Liver (tissue), 9 donors: ENCODE measurements around the gene BICRA. TPM values are rescaled to one million over a fixed set of nuclear protein-coding genes. Genes with fewer than 3 reads are reported as not detected.

Source experiments
- DNase-seq: peaks from one replicate; pipeline ENCODE4 v3.0.0-alpha.2; 2017; ENCODE audit warnings: low spot score
- H3K27ac ChIP-seq, 2 donors: one replicate each; pipeline ENCODE4 v1.7.0; 2013; ENCODE audit warnings: inconsistent platforms in 2 of 2, low read length in 2 of 2, control low read depth in 1 of 2, low read depth in 1 of 2, mild to moderate bottlenecking in 1 of 2
- H3K27me3 ChIP-seq, 4 donors: one replicate each; pipeline versions ENCODE4 v1.6.1 to v1.7.0; 2013; ENCODE audit warnings: low read length in 3 of 4, inconsistent platforms in 1 of 4, mild to moderate bottlenecking in 1 of 4, moderate library complexity in 1 of 4; ENCODE audit not compliant: control insufficient read depth in 4 of 4, insufficient read depth in 4 of 4
- H3K36me3 ChIP-seq, 4 donors: one replicate each; pipeline versions ENCODE4 v1.6.1 to v1.7.0; 2013; ENCODE audit warnings: low read length in 3 of 4, mild to moderate bottlenecking in 3 of 4, low read depth in 1 of 4, moderate library complexity in 1 of 4; ENCODE audit not compliant: control insufficient read depth in 4 of 4, insufficient read depth in 3 of 4
- H3K4me1 ChIP-seq, 4 donors: one replicate each; pipeline versions ENCODE4 v1.6.1 to v1.7.0; 2013; ENCODE audit warnings: low read length in 3 of 4, mild to moderate bottlenecking in 3 of 4, moderate library complexity in 1 of 4; ENCODE audit not compliant: control insufficient read depth in 4 of 4, insufficient read depth in 4 of 4
- H3K4me3 ChIP-seq, 3 donors: one replicate each; pipeline versions ENCODE4 v1.6.1 to v1.7.0; 2013; ENCODE audit warnings: low read length in 3 of 3, control low read depth in 1 of 3, low read depth in 1 of 3, mild to moderate bottlenecking in 1 of 3
- H3K9ac ChIP-seq, 2 donors: one replicate each; pipeline ENCODE4 v1.7.0; 2013; ENCODE audit warnings: low read length in 2 of 2, mild to moderate bottlenecking in 2 of 2, moderate library complexity in 2 of 2, control low read depth in 1 of 2, low read depth in 1 of 2
- H3K9me3 ChIP-seq, 4 donors: one replicate each; pipeline versions ENCODE4 v1.6.1 to v1.7.0; 2013; ENCODE audit warnings: low read length in 3 of 4; ENCODE audit not compliant: control insufficient read depth in 4 of 4
- EGR1 ChIP-seq, 2 donors: IDR thresholded peaks; 2 replicates each; pipeline ENCODE4 v1.6.1; 2016 to 2018; ENCODE audit warnings: antibody characterized with exemption in 2 of 2, low read depth in 2 of 2
- FOXA1 ChIP-seq: IDR thresholded peaks from 2 replicates; pipeline ENCODE4 v1.6.1; 2016; ENCODE audit warnings: antibody characterized with exemption
- FOXA2 ChIP-seq: IDR thresholded peaks from 2 replicates; pipeline ENCODE4 v1.6.1; 2016; ENCODE audit warnings: antibody characterized with exemption
- GABPA ChIP-seq, 2 donors: IDR thresholded peaks in 1 of 2; conservative IDR thresholded peaks in 1 of 2; 2 replicates each; pipeline ENCODE4 v1.6.1; 2016; ENCODE audit warnings: antibody characterized with exemption in 2 of 2, mild to moderate bottlenecking in 1 of 2, moderate library complexity in 1 of 2
- HNF4A ChIP-seq, 2 donors: conservative IDR thresholded peaks; 2 replicates each; pipeline ENCODE4 v1.6.1; 2016; ENCODE audit warnings: antibody characterized with exemption in 2 of 2, mild to moderate bottlenecking in 2 of 2
- HNF4G ChIP-seq: IDR thresholded peaks from 2 replicates; pipeline ENCODE4 v1.6.1; 2016; ENCODE audit warnings: antibody characterized with exemption
- JUND ChIP-seq, 2 donors: IDR thresholded peaks; 2 replicates each; pipeline ENCODE4 v1.6.1; 2016; ENCODE audit warnings: antibody characterized with exemption in 2 of 2
- NR2F2 ChIP-seq: IDR thresholded peaks from 2 replicates; pipeline ENCODE4 v1.6.1; 2016; ENCODE audit warnings: antibody characterized with exemption
- RAD21 ChIP-seq, 2 donors: IDR thresholded peaks; 2 replicates each; pipeline ENCODE4 v1.6.1; 2016; ENCODE audit warnings: antibody characterized with exemption in 2 of 2, mild to moderate bottlenecking in 2 of 2
- RXRA ChIP-seq, 2 donors: IDR thresholded peaks; 2 replicates each; pipeline ENCODE4 v1.6.1; 2017 to 2018; ENCODE audit warnings: antibody characterized with exemption in 2 of 2, mild to moderate bottlenecking in 1 of 2
- SP1 ChIP-seq: IDR thresholded peaks from 2 replicates; pipeline ENCODE4 v1.6.1; 2018; ENCODE audit warnings: antibody characterized with exemption, mild to moderate bottlenecking
- TAF1 ChIP-seq: conservative IDR thresholded peaks from 2 replicates; pipeline ENCODE4 v1.6.1; 2016; ENCODE audit warnings: antibody characterized with exemption, mild to moderate bottlenecking
- YY1 ChIP-seq: IDR thresholded peaks from 2 replicates; pipeline ENCODE4 v1.6.1; 2016; ENCODE audit warnings: antibody characterized with exemption, mild to moderate bottlenecking
- WGBS: extraction: QIAGEN DNeasy Blood & Tissue Kit; methylation state at CpG from one replicate; pipeline ENCODE4 v1.1.7; 2013; 5-methylcytosine and 5-hydroxymethylcytosine counted together
- polyA plus RNA-seq, 2 donors: library from polyadenylated mRNA; stranded (reverse) in 1 of 2; unstranded in 1 of 2; fragments of 200-250 nt in 1 of 2; fragments of >200 nt in 1 of 2; fragmentation: Nextera tagmentation in 1 of 2; extraction: Ambion mirVana in 1 of 2; gene quantifications; one replicate each; pipeline versions ENCODE4 v1.2.1 to v1.2.3, GENCODE V29; 2013 to 2015
- total RNA-seq, 2 donors: library from RNA; depleted of rRNA; stranded (reverse); fragments of >200 nt; gene quantifications; one replicate each; pipeline ENCODE4 v1.2.3, GENCODE V29; 2014
- TF ChIP-seq, protein P1 (sequence below): fragments of 150-350 bp; IDR thresholded peaks from 2 replicates; pipeline ENCODE4 v1.5.1; 2017; ENCODE audit warnings: improper control_type of control experiment, low read depth, low read length; ENCODE audit not compliant: missing input control
- TF ChIP-seq, protein P2 (sequence below): IDR thresholded peaks from 2 replicates; pipeline ENCODE4 v1.6.1; 2016; ENCODE audit warnings: antibody characterized with exemption, mild to moderate bottlenecking
- TF ChIP-seq, protein P3 (sequence below): IDR thresholded peaks from 2 replicates; pipeline ENCODE4 v1.6.1; 2016; ENCODE audit warnings: antibody characterized with exemption
- TF ChIP-seq, protein P4 (sequence below): IDR thresholded peaks from 2 replicates; pipeline ENCODE4 v1.6.1; 2016; ENCODE audit warnings: antibody characterized with exemption
- TF ChIP-seq, protein P5 (sequence below): IDR thresholded peaks from 2 replicates; pipeline ENCODE4 v1.6.1; 2016; ENCODE audit warnings: antibody characterized with exemption
- donor health status: healthy.
- donor health status: healthy.
- donor health status: healthy.
- donor health status: healthy.
- donor health status: healthy.

Gene BICRA
- total and polyA plus RNA-seq, 4 donors: 0.63 to 8.9 (median 3.0) TPM

DNA sequence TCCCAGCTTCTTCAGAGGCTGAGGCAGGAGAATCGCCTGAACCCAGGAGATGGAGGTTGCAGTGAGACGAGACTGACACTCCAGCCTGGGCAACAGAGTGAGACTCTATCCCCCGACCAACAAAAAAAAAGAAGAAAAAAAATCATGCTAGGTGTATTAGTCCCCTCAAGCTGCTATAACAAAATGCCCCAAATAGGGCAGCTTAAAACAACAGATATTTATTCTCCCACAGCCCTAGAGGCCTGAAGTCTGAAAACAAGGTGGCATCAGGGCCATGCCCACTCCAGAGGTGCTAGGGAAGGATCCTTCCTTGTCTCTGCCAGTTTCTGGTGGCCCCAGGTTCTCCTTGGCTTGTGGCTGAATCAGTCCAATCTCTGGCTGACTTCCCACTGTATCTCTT is 95.7 kb downstream of the BICRA start:
- WGBS: 92% methylated on average over 3 of the region's 3 CpGs
- Histone ChIP-seq H3K4me1 (no peaks in the 10 kb centered on the region), H3K9ac (no peak overlapping the region), H3K4me3 (no peak overlapping the region), H3K27me3 (no peaks in the 10 kb centered on the region), H3K36me3 (peaks cover 4 to 24% (median 7%) of the 10 kb centered on the region in 4 donors), H3K9me3 (no peaks in the 10 kb centered on the region), H3K27ac (no peak overlapping the region)
- TF ChIP-seq, protein P1, sequence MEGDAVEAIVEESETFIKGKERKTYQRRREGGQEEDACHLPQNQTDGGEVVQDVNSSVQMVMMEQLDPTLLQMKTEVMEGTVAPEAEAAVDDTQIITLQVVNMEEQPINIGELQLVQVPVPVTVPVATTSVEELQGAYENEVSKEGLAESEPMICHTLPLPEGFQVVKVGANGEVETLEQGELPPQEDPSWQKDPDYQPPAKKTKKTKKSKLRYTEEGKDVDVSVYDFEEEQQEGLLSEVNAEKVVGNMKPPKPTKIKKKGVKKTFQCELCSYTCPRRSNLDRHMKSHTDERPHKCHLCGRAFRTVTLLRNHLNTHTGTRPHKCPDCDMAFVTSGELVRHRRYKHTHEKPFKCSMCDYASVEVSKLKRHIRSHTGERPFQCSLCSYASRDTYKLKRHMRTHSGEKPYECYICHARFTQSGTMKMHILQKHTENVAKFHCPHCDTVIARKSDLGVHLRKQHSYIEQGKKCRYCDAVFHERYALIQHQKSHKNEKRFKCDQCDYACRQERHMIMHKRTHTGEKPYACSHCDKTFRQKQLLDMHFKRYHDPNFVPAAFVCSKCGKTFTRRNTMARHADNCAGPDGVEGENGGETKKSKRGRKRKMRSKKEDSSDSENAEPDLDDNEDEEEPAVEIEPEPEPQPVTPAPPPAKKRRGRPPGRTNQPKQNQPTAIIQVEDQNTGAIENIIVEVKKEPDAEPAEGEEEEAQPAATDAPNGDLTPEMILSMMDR: no peak
- TF ChIP-seq HNF4A (conservative IDR thresholded peaks at IDR 0.05) (no peak), EGR1 (IDR thresholded peaks at IDR 0.05; ENCODE audit: low read depth in 2 of 2) (no peak), RAD21 (IDR thresholded peaks at IDR 0.05) (no peak), HNF4G (no peak), FOXA2 (no peak), NR2F2 (no peak), RXRA (IDR thresholded peaks at IDR 0.05) (no peak), GABPA (IDR thresholded peaks at IDR 0.05 in 1 of 2, conservative IDR thresholded peaks at IDR 0.05 in 1 of 2) (no peak), JUND (IDR thresholded peaks at IDR 0.05) (no peak), YY1 (no peak), FOXA1 (no peak), TAF1 (no peak), SP1 (no peak)
- TF ChIP-seq, protein P2, sequence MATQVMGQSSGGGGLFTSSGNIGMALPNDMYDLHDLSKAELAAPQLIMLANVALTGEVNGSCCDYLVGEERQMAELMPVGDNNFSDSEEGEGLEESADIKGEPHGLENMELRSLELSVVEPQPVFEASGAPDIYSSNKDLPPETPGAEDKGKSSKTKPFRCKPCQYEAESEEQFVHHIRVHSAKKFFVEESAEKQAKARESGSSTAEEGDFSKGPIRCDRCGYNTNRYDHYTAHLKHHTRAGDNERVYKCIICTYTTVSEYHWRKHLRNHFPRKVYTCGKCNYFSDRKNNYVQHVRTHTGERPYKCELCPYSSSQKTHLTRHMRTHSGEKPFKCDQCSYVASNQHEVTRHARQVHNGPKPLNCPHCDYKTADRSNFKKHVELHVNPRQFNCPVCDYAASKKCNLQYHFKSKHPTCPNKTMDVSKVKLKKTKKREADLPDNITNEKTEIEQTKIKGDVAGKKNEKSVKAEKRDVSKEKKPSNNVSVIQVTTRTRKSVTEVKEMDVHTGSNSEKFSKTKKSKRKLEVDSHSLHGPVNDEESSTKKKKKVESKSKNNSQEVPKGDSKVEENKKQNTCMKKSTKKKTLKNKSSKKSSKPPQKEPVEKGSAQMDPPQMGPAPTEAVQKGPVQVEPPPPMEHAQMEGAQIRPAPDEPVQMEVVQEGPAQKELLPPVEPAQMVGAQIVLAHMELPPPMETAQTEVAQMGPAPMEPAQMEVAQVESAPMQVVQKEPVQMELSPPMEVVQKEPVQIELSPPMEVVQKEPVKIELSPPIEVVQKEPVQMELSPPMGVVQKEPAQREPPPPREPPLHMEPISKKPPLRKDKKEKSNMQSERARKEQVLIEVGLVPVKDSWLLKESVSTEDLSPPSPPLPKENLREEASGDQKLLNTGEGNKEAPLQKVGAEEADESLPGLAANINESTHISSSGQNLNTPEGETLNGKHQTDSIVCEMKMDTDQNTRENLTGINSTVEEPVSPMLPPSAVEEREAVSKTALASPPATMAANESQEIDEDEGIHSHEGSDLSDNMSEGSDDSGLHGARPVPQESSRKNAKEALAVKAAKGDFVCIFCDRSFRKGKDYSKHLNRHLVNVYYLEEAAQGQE: no peak
- TF ChIP-seq, protein P3, sequence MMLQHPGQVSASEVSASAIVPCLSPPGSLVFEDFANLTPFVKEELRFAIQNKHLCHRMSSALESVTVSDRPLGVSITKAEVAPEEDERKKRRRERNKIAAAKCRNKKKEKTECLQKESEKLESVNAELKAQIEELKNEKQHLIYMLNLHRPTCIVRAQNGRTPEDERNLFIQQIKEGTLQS: no peak
- TF ChIP-seq, protein P4, sequence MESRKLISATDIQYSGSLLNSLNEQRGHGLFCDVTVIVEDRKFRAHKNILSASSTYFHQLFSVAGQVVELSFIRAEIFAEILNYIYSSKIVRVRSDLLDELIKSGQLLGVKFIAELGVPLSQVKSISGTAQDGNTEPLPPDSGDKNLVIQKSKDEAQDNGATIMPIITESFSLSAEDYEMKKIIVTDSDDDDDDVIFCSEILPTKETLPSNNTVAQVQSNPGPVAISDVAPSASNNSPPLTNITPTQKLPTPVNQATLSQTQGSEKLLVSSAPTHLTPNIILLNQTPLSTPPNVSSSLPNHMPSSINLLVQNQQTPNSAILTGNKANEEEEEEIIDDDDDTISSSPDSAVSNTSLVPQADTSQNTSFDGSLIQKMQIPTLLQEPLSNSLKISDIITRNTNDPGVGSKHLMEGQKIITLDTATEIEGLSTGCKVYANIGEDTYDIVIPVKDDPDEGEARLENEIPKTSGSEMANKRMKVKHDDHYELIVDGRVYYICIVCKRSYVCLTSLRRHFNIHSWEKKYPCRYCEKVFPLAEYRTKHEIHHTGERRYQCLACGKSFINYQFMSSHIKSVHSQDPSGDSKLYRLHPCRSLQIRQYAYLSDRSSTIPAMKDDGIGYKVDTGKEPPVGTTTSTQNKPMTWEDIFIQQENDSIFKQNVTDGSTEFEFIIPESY: no peak
- TF ChIP-seq, protein P5, sequence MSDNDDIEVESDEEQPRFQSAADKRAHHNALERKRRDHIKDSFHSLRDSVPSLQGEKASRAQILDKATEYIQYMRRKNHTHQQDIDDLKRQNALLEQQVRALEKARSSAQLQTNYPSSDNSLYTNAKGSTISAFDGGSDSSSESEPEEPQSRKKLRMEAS: no peak
- no peak for DNase-seq
